PC-9 (cell line): ENCODE results near the gene KRT80. TPM values are rescaled to one million over a fixed set of nuclear protein-coding genes. Genes with fewer than 3 reads are reported as not detected.

Source experiments
- BruUV-seq: library from RNA; stranded (reverse); fragments of 400-500 nt; replicated peaks from 2 replicates; lab custom pipeline; 2021; lab: Mats Ljungman, UMichigan
- CTCF ChIA-PET: fragments of 300-600 bp; sonication (Branson Sonifier 250); formaldehyde crosslinking; loops from one replicate; lab custom pipeline; 2022; ENCODE audit warnings: antibody characterized with exemption; lab: Charles Lee
- POLR2A ChIA-PET: fragments of 300-600 bp; sonication (Branson Sonifier 250); formaldehyde crosslinking; loops from one replicate; lab custom pipeline; 2022; ENCODE audit warnings: antibody characterized with exemption; ENCODE audit not compliant: unreplicated experiment; lab: Charles Lee
- DNase-seq, 2 experiments: peaks; one replicate each; pipeline versions ENCODE4 v3.0.0 to v3.0.0-alpha.2; 2015 to 2022; ENCODE audit warnings: mixed read lengths in 1 of 2
- H2AFZ ChIP-seq: fragments of 200-600 bp; sonication (generic); 2 replicates; pipeline ENCODE4 v1.8.1; 2017; ENCODE audit warnings: antibody characterized with exemption
- H3F3A ChIP-seq: fragments of 200-600 bp; sonication (generic); 2 replicates; pipeline ENCODE4 v1.8.1; 2017; ENCODE audit warnings: antibody characterized with exemption, mild to moderate bottlenecking, low read depth; ENCODE audit not compliant: insufficient read depth
- H3K27ac ChIP-seq: fragments of 200-600 bp; sonication (generic); 2 replicates; pipeline ENCODE4 v1.6.1; 2016; ENCODE audit warnings: mixed run types
- H3K27me3 ChIP-seq: fragments of 200-600 bp; sonication (generic); 2 replicates; pipeline ENCODE4 v1.6.1; 2016; ENCODE audit warnings: low read depth, mixed run types; ENCODE audit not compliant: insufficient read depth
- H3K36me3 ChIP-seq: fragments of 200-600 bp; sonication (generic); 2 replicates; pipeline ENCODE4 v1.6.1; 2016; ENCODE audit warnings: low read depth, mixed run types
- H3K4me1 ChIP-seq: fragments of 200-600 bp; sonication (generic); replicated peaks from 2 replicates; pipeline ENCODE4 v1.6.1; 2016; ENCODE audit warnings: mixed run types; ENCODE audit not compliant: insufficient read depth
- H3K4me2 ChIP-seq: fragments of 200-600 bp; sonication (generic); 2 replicates; pipeline ENCODE4 v1.6.1; 2017; ENCODE audit warnings: mixed run types
- H3K4me3 ChIP-seq: fragments of 200-600 bp; sonication (generic); 2 replicates; pipeline ENCODE4 v1.6.1; 2016; ENCODE audit warnings: mixed run types
- H3K79me2 ChIP-seq: fragments of 200-600 bp; sonication (generic); 2 replicates; pipeline ENCODE4 v1.6.1; 2017; ENCODE audit warnings: low read depth, mixed run types
- H3K9me2 ChIP-seq: fragments of 200-600 bp; sonication (generic); 2 replicates; pipeline ENCODE4 v1.8.1; 2017; ENCODE audit warnings: mild to moderate bottlenecking; ENCODE audit not compliant: insufficient read depth
- H3K9me3 ChIP-seq: fragments of 200-600 bp; sonication (generic); 2 replicates; pipeline ENCODE4 v1.8.1; 2016; ENCODE audit warnings: low read depth; ENCODE audit not compliant: insufficient read depth
- H4K20me1 ChIP-seq: fragments of 200-600 bp; sonication (generic); 2 replicates; pipeline ENCODE4 v1.8.1; 2017; ENCODE audit not compliant: insufficient read depth
- CTCF ChIP-seq: fragments of 200-600 bp; sonication (generic); conservative IDR thresholded peaks from 2 replicates; pipeline ENCODE4 v1.6.1; 2017; ENCODE audit warnings: mixed run types, antibody characterized with exemption, mild to moderate bottlenecking, moderate library complexity
- EZH2 ChIP-seq: fragments of 200-600 bp; sonication (generic); IDR thresholded peaks from 2 replicates; pipeline ENCODE4 v1.8.0; 2017; ENCODE audit warnings: antibody characterized with exemption, low read depth
- intact Hi-C: fragments of 100-400 bp; cut with micrococcal nuclease; formaldehyde crosslinking; loops from one replicate; pipeline ENCODE4 v1.10.0; 2022; ENCODE audit not compliant: unreplicated experiment
- total RNA-seq: library from RNA; stranded (reverse); gene quantifications from 2 replicates; pipeline ENCODE4 v1.2.3, GENCODE V29; 2021

KRT80 gene
- total RNA-seq, 1 experiment from 2014 or later, result 94.9 TPM

DNA sequence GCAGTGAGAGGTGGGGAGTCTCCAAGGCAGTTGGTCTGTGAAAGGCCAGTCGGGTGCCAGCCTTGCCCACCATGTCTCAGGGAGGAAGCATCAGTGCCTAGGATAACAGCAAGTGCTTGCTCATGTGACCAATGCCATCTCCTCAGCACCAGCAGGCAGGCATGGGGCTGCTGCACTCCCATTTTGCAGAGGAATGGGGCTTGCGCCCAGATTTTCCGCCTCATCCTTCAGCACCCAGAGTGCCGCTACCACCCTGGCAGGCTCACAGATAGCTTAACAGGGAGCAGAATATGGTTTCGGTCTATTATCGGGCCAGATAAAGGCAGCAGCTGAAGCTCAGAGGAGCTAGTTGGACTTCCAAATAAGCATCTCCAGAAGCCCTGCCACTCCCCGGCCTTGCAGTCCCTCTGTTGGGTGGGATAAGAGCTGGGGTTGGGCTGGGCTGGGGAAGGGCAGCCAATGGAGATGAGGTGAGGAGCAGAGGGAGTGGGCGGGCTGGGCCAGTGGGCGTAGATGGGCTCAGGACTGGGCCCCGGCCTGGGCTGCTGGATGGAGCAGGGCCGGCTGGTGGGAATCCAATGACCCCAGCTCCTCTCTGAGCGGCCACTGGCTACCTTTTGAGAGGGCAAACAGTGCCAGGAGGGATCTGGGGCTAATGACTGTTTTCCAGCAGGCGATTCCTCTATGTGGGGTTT, 8.4 kb upstream of the KRT80 start:
- intact Hi-C loops, result no loop called here
- Histone ChIP-seq H3K4me1 (peaks cover 61% of the 10 kb centered on the region), H2AFZ (no peak overlapping the region), H3K27me3 (no peaks in the 10 kb centered on the region), H3K36me3 (no peaks in the 10 kb centered on the region), H3K4me2 (no peak overlapping the region), H3K27ac (no peak overlapping the region), H3K79me2 (no peaks in the 10 kb centered on the region), H3K9me3 (no peaks in the 10 kb centered on the region), H3K9me2 (no peaks in the 10 kb centered on the region), H3F3A (peaks cover 36% of the 10 kb centered on the region; the same call in 1 of the 2 replicates), H4K20me1 (no peaks in the 10 kb centered on the region), H3K4me3 (no peak overlapping the region)
- ChIA-PET POLR2A (interaction anchor here (0.6 kb wide), 2 partner anchors 45 to 149 kb away, joined by 4 read pairs; no protein-coding TSS in a partner anchor), CTCF (no interaction called here)
- no peak for TF ChIP-seq EZH2
- TF ChIP-seq CTCF, result no peak
- BruUV-seq, result no TSS peak
- DNase-seq, result no peak

- no peak for TF ChIP-seq EZH2
- no peak for TF ChIP-seq CTCF
- Histone ChIP-seq H3K27ac (no peak overlapping the region), H3K27me3 (no peaks in the 10 kb centered on the region), H3K36me3 (no peaks in the 10 kb centered on the region), H3K79me2 (no peaks in the 10 kb centered on the region), H3K4me1 (peaks cover 61% of the 10 kb centered on the region), H3K4me2 (no peak overlapping the region), H3F3A (peaks cover 42% of the 10 kb centered on the region; the same call in 1 of the 2 replicates), H2AFZ (no peak overlapping the region), H3K4me3 (no peak overlapping the region), H3K9me2 (no peaks in the 10 kb centered on the region), H3K9me3 (no peaks in the 10 kb centered on the region), H4K20me1 (no peaks in the 10 kb centered on the region)
- ChIA-PET POLR2A (interaction anchor here (0.6 kb wide), 2 partner anchors 55 to 242 kb away, joined by 4 to 10 read pairs; no protein-coding TSS in a partner anchor), CTCF (interaction anchor here (0.6 kb wide), 1 partner anchor 200 kb away, joined by 3 read pairs; no protein-coding TSS in a partner anchor)
- BruUV-seq, result no TSS peak
- intact Hi-C loops, result no loop called here
- DNase-seq, result peak in 1 of 2 experiments; percentile 21
These were observed 7.6 kb upstream of the KRT80 start for GRCh38 chr12:52199294-52199919.

- Histone ChIP-seq H3K9me2 (no peaks in the 10 kb centered on the region), H4K20me1 (no peaks in the 10 kb centered on the region), H3K79me2 (no peaks in the 10 kb centered on the region), H3K36me3 (no peaks in the 10 kb centered on the region), H2AFZ (no peak overlapping the region), H3K27me3 (no peaks in the 10 kb centered on the region), H3K4me3 (no peak overlapping the region), H3K4me1 (peaks cover 61% of the 10 kb centered on the region), H3K4me2 (peak overlapping the region; percentile 20), H3F3A (peaks cover 42% of the 10 kb centered on the region; the same call in 1 of the 2 replicates), H3K27ac (peak overlapping the region; percentile 60), H3K9me3 (no peaks in the 10 kb centered on the region)
- peak in 1 of 2 experiments; percentile 37 for DNase-seq
- POLR2A ChIA-PET, result interaction anchor here (0.6 to 1.3 kb wide), 3 partner anchors 9 to 756 kb away, joined by 3 to 10 read pairs (median 4); no protein-coding TSS in a partner anchor
- CTCF ChIA-PET, result interaction anchor here (0.5 kb wide), 1 partner anchor 113 kb away, joined by 4 read pairs; no protein-coding TSS in a partner anchor
- intact Hi-C loops, result no loop called here
- no TSS peak for BruUV-seq
- TF ChIP-seq EZH2, result no peak
- TF ChIP-seq CTCF, result no peak
These were observed 6.8 kb upstream of the KRT80 start for GRCh38 chr12:52198454-52199215.
